GM21447 (cell line): ENCODE results near the gene SLC15A1.
"Not testable (repeated sequence)": the region's sequence is repeated elsewhere in the genome, so short reads cannot be mapped to it uniquely, and the experiment has no call there.

Experiments
- ATAC-seq: cut with Tn5 transposase; IDR thresholded peaks from one replicate; pipeline ENCODE4 v1.9.1; 2021; ENCODE audit not compliant: unreplicated experiment

The SLC15A1 gene

GRCh38 chr13:98754468-98754867 is 2.0 kb upstream of the SLC15A1 start:
- ATAC-seq: not testable (repeated sequence)

- no peak for ATAC-seq
Measured at GRCh38 chr13:98751861-98752466, 508 bp downstream of the SLC15A1 start.

DNA sequence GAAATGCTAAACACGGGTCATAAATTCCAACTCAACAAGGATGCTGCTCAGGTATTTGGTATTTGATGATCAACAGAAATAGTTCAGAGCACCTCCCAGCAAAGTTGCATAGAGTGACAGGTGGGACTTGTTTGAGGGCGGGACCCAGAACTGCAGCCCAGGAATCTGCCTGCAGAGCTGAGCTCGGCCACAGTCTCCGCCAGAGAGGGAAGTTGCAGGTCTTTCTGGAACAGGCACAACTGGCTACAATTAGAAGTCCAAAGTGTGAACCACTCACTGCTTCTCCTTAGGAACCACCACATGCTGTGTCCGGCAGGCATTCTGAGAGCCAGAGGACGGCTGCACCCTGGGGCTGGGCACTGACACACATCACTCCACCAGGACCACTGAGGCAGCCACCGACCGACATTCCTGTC is 1.1 kb downstream of the SLC15A1 start:
- ATAC-seq: no peak

- no peak for ATAC-seq
Measured at GRCh38 chr13:98749501-98749900, 3.0 kb downstream of the SLC15A1 start.

DNA sequence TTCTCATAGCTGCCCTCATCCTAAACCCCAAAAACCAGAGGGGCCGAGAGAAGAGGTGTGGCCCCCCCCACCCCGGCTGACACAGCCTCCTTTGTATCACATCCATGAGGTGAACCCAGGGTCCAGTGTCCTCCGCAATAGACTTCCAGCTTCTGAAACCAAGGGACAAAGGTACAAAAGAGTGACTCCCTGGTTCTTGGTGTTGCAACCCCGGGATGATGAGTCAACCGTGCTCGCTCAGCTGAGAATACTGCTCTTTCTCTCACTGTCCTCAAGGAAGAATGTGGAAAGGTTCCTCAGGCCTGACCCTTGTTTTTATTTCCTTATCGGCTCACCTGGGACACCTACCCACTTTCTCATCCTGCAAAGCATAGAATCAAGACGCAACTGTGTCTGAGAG is 5.5 kb downstream of the SLC15A1 start:
- ATAC-seq: no peak

- no peak for ATAC-seq
Measured at GRCh38 chr13:98743377-98743776, 9.1 kb downstream of the SLC15A1 start.

DNA sequence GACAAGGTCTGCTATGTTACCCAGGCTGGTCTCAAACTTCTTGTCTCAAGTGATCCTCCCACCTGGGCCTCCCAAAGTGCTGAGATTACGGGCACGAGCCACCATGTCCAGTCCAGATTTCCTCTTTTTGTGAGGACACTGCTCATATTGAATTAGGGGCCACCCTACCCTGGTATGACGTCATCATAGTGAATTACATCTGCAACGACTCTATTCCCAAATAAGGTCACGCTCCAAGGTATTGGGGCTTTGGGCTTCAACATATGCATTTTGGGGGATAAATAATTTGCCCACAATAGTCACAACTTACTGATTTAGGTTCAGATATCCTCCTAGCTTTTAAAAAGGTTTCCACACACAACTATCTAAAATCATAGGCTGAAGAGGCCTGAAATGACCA is 9.5 kb downstream of the SLC15A1 start:
- ATAC-seq: no peak

DNA sequence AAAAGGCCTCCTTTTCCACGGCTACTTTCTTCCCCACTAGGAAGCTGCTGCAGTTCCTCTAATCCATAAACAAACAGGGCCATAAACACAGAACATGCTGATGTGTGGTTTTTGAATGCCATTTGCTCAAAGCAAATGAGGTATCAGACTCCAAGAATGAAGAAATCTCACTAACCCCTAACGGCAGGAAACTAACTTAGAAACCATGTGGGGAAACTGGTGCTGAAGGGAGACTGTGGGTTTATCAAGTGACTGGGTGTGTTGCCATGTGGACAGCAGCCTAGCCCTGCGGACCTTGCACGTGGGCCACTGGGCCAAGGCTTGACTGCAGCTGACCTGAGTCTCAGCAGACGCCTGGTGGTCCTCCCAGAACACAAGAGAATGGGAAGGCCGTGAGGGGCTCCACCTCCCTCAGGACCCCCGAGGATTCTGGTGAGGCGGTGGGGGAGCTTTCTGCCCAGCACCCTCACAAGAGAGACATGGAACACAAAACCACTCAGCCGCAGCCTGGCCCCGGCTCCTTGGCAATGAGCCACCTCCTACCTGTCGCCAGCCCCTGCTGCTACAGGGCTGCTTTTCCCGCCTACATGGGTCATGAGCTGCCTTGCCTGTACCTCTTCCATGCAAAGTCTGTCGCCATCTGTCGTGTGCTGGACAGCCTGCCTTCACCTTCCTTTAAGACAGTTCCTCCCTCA is 10.6 kb downstream of the SLC15A1 start:
- ATAC-seq: no peak

- no peak for ATAC-seq
Measured at GRCh38 chr13:98740131-98740530, 12.3 kb downstream of the SLC15A1 start.

DNA sequence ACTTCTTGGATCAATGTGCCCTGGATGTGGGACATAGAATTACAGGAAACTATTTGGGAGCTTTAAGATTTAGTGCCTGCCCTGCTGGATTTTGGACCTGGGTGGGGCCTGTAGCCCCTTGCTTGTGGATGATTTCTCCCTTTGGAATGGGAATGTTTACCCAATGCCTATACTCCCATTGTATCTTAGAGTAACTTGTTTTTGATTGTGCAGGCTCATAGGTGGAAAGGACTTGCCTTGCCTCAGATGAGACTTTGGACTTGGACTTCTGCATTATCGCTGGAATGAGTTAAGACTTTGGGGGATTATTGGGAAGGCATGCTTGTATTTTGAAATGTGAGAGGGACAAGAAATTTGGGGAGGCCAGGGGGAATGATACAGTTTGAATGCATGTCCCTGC is 13.5 kb downstream of the SLC15A1 start:
- ATAC-seq: no peak

- no peak for ATAC-seq
Measured at GRCh38 chr13:98738213-98738612, 14.3 kb downstream of the SLC15A1 start.

- no peak for ATAC-seq
Measured at GRCh38 chr13:98731925-98732324, 20.5 kb downstream of the SLC15A1 start.

DNA sequence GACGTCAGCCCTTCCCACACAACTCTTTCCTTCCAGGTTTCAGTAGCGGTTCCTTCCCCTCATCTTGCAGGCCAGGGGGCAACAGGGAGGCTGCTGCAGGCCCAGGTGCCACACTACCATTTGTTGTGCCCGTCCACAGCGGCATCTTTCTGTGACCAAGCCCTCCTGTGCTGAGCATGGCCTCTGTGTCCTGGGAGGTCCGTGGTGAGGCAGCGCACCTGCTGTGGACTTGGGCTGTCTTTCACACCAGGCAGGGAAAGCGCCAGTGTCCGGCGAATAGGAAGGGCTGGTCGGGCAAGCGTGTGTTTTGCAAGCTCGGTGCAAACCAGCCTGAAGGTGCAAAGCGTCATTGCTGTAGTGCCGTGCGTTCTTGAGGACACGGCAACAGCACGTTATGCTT is 21.4 kb downstream of the SLC15A1 start:
- no peak for ATAC-seq

DNA sequence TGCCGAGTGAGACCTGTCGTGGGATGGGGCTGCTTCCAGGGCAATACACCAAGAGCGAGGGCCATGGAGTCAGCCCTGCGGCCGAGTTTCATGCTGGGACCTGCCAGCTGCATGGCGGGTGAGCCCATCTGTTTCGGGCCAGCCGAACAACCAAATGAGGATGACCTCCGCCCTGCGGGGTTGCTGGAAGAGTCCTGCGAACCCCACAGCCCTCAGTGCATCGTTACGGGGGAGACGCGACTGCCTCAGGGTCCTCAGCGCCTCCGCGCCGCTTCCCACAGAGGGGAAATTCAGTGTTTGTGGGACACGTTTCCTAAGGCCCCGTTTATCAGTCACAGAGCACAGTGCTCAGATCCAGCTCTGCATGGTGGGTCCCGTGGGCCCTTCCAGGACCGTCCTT is 22.0 kb downstream of the SLC15A1 start:
- no peak for ATAC-seq

DNA sequence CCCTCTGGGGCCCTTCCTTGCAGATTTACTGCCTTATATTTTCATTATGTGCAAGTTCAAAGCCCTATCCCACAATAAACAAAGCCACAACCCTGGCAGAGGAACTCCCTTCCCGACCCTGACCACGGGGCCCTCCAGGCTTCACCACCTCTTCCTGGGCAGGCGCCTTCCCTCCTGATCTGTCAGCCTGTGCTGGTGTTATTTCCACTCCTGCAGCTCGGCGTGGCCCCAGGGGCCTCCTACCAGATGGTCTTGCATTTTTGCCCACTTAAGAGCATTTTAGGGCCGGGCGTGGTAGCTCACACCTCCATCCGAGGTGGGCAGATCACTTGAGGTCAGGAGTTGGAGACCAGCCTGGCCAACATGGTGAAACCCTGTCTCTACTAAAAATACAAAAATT is 22.8 kb downstream of the SLC15A1 start:
- no peak for ATAC-seq

DNA sequence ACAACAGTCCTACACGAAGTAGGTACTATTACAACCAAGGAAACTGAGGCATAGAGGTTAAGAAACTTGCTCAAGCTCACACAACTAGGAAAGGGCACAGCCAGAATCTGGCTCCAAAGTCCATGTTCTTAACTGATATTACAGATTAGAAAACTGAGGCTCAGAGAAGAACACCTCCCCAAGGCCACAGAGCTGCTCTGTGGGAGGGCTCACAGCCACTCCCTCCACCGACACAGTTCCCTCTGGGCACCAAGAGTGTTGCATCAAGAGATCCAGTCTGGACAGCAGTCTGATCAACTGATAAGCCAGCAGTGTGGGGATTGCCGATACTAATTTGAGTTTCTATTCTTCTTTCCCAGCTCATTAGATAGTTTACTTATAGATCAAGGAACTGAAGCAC is 29.5 kb downstream of the SLC15A1 start:
- no peak for ATAC-seq

DNA sequence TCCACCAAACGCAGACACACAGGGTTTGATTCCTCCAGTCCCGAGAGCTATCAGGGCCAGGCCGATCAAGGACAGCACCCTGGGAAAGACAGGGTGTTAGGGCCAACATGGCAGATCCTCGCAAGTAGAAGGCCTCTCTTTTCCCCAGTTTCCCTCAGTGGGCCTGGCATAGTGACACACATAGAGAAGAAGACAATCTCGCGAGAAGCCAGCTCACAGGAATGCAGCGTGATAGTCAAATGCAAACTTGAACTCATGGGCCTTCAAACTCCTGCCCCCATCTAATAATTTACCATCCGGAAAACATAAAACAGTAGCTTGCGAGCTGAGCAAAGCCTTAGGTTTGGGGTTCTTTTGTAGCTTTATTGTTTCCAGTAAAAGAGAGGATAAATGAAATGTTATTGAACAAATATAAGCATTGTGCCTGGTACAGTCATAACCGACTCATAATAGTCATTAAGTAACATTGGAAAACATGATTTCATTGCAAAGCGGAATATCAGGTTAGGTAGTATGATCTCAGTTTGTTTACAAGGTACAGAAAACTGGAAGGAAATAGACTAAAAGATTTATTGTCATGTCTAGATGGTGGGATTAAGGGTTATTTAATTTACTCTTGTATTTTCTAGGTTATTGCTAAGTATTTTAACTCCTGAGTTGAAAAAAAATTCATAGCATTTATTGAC is 30.5 kb downstream of the SLC15A1 start:
- no peak for ATAC-seq

DNA sequence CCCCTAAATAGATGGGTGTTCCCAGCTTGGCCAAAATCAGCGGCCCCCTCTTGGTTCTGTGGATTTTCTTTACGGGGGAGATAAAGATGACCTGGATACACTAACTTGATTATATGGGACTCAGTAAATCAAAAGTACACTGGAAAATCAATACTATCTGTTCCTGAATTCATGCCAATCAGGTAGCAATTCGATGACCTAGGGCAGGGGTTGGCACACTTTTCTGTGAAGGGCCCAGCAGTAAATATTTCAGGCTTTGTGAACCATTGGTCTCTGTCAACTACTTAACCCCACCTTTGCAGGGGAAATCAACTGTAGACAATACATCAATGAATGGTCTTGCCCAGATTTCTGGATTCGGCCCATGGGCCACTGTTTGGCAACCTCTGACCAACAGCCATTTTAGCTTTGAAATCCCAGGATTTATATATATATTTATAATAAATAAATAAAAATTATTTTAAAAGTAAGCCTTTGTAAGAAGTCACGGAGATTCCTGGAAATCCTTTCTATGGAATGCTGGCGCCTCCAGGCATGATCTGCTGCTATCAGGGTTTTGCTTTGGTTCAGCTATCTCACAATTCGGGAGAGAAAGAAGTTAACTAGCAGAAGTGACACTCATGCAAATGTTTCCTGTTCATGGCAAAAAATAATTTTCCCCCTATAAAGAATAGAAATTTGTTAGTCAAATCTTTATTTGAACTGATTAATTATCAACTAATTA is 32.8 kb downstream of the SLC15A1 start:
- ATAC-seq: no peak

GRCh38 chr13:98717891-98718290 is 34.6 kb downstream of the SLC15A1 start:
- ATAC-seq: no peak

DNA sequence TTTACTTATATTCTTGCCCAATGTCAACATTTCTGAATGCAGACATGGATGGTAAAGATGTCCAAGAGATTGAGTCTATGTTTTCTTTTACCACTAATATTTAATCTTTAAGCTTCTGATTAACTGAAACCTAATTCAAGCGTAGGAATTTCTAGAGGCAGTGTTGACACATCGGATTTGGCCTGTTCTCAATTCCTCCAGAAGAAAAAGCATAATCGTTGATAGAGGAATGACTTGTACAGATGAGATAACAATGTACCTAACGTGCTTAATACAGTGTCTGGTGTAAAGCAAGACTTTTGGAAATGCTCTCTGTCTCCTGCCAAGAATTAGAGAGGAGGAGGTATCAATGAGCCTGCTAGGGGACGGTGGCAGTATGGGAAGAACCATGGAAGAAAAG is 35.2 kb downstream of the SLC15A1 start:
- no peak for ATAC-seq

GRCh38 chr13:98710521-98710920 is 42.0 kb downstream of the SLC15A1 start:
- ATAC-seq: no peak
